Measurements from ENCODE around the gene SLC9A8.

- TF ChIP-seq CTCF (conservative IDR thresholded peaks at IDR 0.05; ENCODE audit: low read depth, low read length) (no peak), ELK1 (IDR thresholded peaks at IDR 0.05; ENCODE audit: borderline replicate concordance, low read depth, low read length) (no peak), POLR2A (IDR thresholded peaks at IDR 0.05; ENCODE audit: low read depth, low read length) (no peak), MAFK (IDR thresholded peaks at IDR 0.05; ENCODE audit: low read depth, low read length) (no peak), BHLHE40 (IDR thresholded peaks at IDR 0.05; ENCODE audit: low read depth, low read length) (no peak), RFX5 (IDR thresholded peaks at IDR 0.05; ENCODE audit: low read depth, low read length) (no peak), SMC3 (IDR thresholded peaks at IDR 0.05; ENCODE audit: low read depth, low read length) (no peak), USF2 (IDR thresholded peaks at IDR 0.05; ENCODE audit: low read depth, low read length) (no peak), MAZ (IDR thresholded peaks at IDR 0.05; ENCODE audit: borderline replicate concordance, low read depth, low read length) (no peak), FOS (IDR thresholded peaks at IDR 0.05; ENCODE audit: low read depth, low read length) (no peak), CEBPB (IDR thresholded peaks at IDR 0.05; ENCODE audit: low read depth, low read length) (no peak)
These were observed 32.4 kb downstream of the SLC9A8 start for GRCh38 chr20:49845060-49845459.
